ENCODE results near the gene SENP1. TPM values are rescaled to one million over a fixed set of nuclear protein-coding genes. Genes with fewer than 3 reads are reported as not detected.
"Not testable (repeated sequence)": the region's sequence is repeated elsewhere in the genome, so short reads cannot be mapped to it uniquely, and the experiment has no call there.

Gene SENP1
- total and polyA plus RNA-seq, 2 donors (not counting 3 experiments of a cell fraction or from before 2014, with no cell fraction given): 9.9 to 20.5 TPM

DNA sequence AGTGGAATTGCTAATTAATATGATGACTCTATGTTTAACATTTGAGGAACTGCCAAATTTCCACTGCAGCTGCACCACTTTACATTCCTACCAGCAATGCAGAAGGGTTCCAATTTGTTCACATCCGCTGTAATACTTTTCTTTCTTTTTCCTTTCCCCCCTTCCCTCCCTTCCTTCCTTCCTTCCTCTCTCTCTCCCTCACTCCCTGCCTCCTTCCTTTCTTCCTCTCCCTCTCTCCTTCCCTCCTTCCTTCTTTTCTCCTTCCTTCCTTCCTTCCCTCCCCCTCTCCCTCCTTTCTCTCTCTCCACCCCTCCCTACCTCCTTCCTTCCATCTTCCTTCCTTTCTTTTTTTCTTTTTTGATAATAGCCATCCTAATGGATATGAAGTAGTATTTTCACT lies 10.1 kb upstream of the SENP1 start:
- Histone ChIP-seq H4K20me1 (replicated peaks; ENCODE audit: control insufficient read depth, extremely low read depth, insufficient read depth, low read length) (no peaks in the 10 kb centered on the region), H3K4me1 (ENCODE audit: control insufficient read depth, extremely low read depth, insufficient read depth, low read length) (peaks cover 10% of the 10 kb centered on the region), H3K4me3 (replicated peaks in 1 of 3; ENCODE audit: insufficient read depth in 1 of 3, low read depth in 1 of 3, low read length in 3 of 3) (no peak overlapping the region), H3K36me3 (ENCODE audit: control insufficient read depth in 2 of 2, extremely low read depth in 1 of 2, insufficient read depth in 2 of 2, low read length in 2 of 2) (no peaks in the 10 kb centered on the region), H3K9me3 (replicated peaks; ENCODE audit: control insufficient read depth, insufficient read depth, low read length) (no peaks in the 10 kb centered on the region), H3K27ac (ENCODE audit: insufficient read depth, low read depth, low read length) (no peak overlapping the region), H3K9me1 (replicated peaks; ENCODE audit: control insufficient read depth, extremely low read depth, insufficient read depth, low read length) (no peaks in the 10 kb centered on the region), H3K27me3 (ENCODE audit: control insufficient read depth in 2 of 2, insufficient read depth in 2 of 2, low read length in 2 of 2) (peaks cover 2 to 7% of the 10 kb centered on the region in 2 experiments), H3K4me2 (ENCODE audit: insufficient read depth, low read length) (no peak overlapping the region), H2AFZ (ENCODE audit: low read depth, low read length) (no peak overlapping the region), H3K9ac (replicated peaks; ENCODE audit: extremely low read depth, insufficient read depth, low read length) (no peak overlapping the region), H3K79me2 (ENCODE audit: control insufficient read depth, insufficient read depth, low read length) (peaks cover 14% of the 10 kb centered on the region)
- DNase-seq (ENCODE audit: low read depth, low spot score): no peak
- no TSS peak for BruUV-seq (replicated peaks)
- POLR2A ChIA-PET: no interaction called here
- CTCF ChIA-PET: interaction anchor here (1.7 kb wide), 1 partner anchor 10 kb away, joined by 5 read pairs; the partner anchor contains the start of gene SENP1
- FAIRE-seq: no peak
- TF ChIP-seq MYC (IDR thresholded peaks at IDR 0.05; ENCODE audit: low read depth, low read length) (no peak), JUN (IDR thresholded peaks at IDR 0.05; ENCODE audit: borderline replicate concordance, insufficient read depth, insufficient read length, low read depth) (no peak), GATA2 (IDR thresholded peaks at IDR 0.05; ENCODE audit: insufficient read depth, insufficient read length, low read depth, low read length) (no peak), POLR2A (IDR thresholded peaks at IDR 0.05; ENCODE audit: low read depth, low read length) (no peak), POLR2AphosphoS5 (IDR thresholded peaks at IDR 0.05; ENCODE audit: insufficient read depth, low read depth, low read length) (no peak), FOS (IDR thresholded peaks at IDR 0.05; ENCODE audit: borderline replicate concordance, insufficient read depth, low read length) (no peak), EZH2 (IDR thresholded peaks at IDR 0.05; ENCODE audit: borderline replicate concordance, low read depth, low read length, severe bottlenecking) (no peak)
- TF ChIP-seq, protein P1, sequence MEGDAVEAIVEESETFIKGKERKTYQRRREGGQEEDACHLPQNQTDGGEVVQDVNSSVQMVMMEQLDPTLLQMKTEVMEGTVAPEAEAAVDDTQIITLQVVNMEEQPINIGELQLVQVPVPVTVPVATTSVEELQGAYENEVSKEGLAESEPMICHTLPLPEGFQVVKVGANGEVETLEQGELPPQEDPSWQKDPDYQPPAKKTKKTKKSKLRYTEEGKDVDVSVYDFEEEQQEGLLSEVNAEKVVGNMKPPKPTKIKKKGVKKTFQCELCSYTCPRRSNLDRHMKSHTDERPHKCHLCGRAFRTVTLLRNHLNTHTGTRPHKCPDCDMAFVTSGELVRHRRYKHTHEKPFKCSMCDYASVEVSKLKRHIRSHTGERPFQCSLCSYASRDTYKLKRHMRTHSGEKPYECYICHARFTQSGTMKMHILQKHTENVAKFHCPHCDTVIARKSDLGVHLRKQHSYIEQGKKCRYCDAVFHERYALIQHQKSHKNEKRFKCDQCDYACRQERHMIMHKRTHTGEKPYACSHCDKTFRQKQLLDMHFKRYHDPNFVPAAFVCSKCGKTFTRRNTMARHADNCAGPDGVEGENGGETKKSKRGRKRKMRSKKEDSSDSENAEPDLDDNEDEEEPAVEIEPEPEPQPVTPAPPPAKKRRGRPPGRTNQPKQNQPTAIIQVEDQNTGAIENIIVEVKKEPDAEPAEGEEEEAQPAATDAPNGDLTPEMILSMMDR (IDR thresholded peaks at IDR 0.05; ENCODE audit: extremely low read depth in 1 of 2, insufficient read depth in 1 of 2, low read depth in 1 of 2, low read length in 2 of 2): no peak
- TF ChIP-seq, protein P2, sequence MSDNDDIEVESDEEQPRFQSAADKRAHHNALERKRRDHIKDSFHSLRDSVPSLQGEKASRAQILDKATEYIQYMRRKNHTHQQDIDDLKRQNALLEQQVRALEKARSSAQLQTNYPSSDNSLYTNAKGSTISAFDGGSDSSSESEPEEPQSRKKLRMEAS (IDR thresholded peaks at IDR 0.05; ENCODE audit: insufficient read depth, insufficient read length): no peak
- dilution Hi-C loops (cut with MboI; ENCODE audit: extremely low pct_ligation_motif_present, low sequenced_read_pairs) (no loop called here), intact Hi-C loops (cut with micrococcal nuclease) (no loop called here)

DNA sequence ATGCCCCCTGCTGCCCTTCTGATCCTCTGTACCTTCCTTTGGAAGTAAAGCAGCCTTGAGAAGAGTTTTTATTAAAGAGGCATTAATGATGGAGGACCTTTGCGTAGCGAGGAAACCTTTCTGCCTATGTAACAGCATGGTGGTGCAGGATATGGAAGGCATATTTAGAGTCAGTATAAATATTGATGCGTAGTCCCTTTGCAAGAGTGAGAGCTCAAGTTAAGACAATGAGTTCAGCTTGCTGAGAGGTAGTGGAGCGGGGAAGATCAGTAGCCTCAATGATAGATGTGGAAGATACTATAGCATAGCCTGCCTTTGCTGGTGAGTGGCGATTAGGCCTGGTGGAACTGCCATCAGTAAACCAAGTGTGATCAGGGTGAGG lies 5.4 kb upstream of the SENP1 start:
- H3K4me1 ChIP-seq (ENCODE audit: control insufficient read depth, extremely low read depth, insufficient read depth, low read length): peaks cover 11% of the 10 kb centered on the region
- POLR2A ChIA-PET; H3K36me3 ChIP-seq (ENCODE audit: control insufficient read depth in 2 of 2, extremely low read depth in 1 of 2, insufficient read depth in 2 of 2, low read length in 2 of 2); intact Hi-C loops (cut with micrococcal nuclease); H3K4me2 ChIP-seq (ENCODE audit: insufficient read depth, low read length); H3K9ac ChIP-seq (replicated peaks; ENCODE audit: extremely low read depth, insufficient read depth, low read length); H3K9me3 ChIP-seq (replicated peaks; ENCODE audit: control insufficient read depth, insufficient read depth, low read length); H3K9me1 ChIP-seq (replicated peaks; ENCODE audit: control insufficient read depth, extremely low read depth, insufficient read depth, low read length); H3K27ac ChIP-seq (ENCODE audit: insufficient read depth, low read depth, low read length); H2AFZ ChIP-seq (ENCODE audit: low read depth, low read length); H4K20me1 ChIP-seq (replicated peaks; ENCODE audit: control insufficient read depth, extremely low read depth, insufficient read depth, low read length); H3K4me3 ChIP-seq (replicated peaks in 1 of 3; ENCODE audit: insufficient read depth in 1 of 3, low read depth in 1 of 3, low read length in 3 of 3); DNase-seq (ENCODE audit: low read depth, low spot score); BruUV-seq (replicated peaks); FAIRE-seq; H3K79me2 ChIP-seq (ENCODE audit: control insufficient read depth, insufficient read depth, low read length); H3K27me3 ChIP-seq (ENCODE audit: control insufficient read depth in 2 of 2, insufficient read depth in 2 of 2, low read length in 2 of 2); dilution Hi-C loops (cut with MboI; ENCODE audit: extremely low pct_ligation_motif_present, low sequenced_read_pairs): not testable (repeated sequence)
- CTCF ChIA-PET: interaction anchor here (1.5 kb wide), 1 partner anchor 8 kb away, joined by 5 read pairs; the partner anchor contains the start of gene PFKM
